Measurements from ENCODE around the gene NFE2L2. TPM values are rescaled to one million over a fixed set of nuclear protein-coding genes. Genes with fewer than 3 reads are reported as not detected.

The NFE2L2 gene
- total and polyA plus RNA-seq, 2 donors (not counting 3 experiments of a cell fraction or from before 2014, with no cell fraction given), result 57.1 to 66.2 TPM

DNA sequence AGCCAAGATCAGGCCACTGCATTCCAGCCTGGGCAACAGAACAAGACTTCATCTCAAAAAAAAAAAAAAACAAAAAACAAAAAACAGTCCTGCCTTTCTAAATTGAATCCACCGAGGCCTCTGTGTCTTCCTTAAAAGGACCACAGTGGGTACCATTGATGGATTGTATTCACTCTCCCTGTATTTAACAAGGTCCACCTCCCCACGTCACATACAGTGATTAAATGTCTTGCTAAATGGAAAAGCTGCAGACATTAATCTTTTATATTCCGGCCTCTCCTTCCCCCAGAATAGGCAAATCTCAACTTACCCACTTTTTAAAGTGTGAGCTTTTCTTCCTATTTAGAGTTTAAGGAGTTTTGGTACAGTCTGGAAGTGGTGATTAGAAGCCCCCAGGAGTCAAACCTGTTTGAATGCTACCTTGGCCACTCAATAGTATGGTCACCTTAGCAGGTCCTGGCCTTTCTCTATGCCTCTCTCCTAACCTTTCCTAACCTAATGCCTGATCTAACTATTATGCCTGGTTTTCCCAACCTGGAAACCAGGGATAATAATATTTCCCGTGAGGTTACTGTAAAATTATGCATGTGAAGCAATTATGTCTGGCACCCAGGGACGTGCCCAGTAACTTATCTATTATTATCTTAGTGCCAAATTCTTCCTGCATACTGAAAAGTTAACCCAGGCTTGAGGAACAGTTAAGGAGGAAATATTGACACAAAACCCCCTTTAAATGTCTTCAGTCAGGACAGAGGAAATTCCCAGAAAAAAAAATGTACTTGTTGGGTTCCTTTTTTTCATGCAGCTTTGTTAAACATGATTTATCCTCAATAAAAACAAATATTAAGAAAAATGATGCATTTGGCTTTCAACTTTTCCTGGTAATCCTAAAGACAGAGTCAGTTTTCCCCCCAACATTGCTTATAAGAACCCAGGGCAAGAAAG, 3.1 kb downstream of the NFE2L2 start:
- dilution Hi-C loops (cut with MboI; ENCODE audit: extremely low pct_ligation_motif_present, low sequenced_read_pairs), result no loop called here
- no peak for FAIRE-seq

More for the DNA sequence above, 3.1 kb downstream of the NFE2L2 start:
- H3K9ac ChIP-seq (replicated peaks; ENCODE audit: extremely low read depth, insufficient read depth, low read length), result peak overlapping the region; percentile 97
- H3K27ac ChIP-seq (ENCODE audit: insufficient read depth, low read depth, low read length), result peak overlapping the region; percentile 94
- peak overlapping the region; percentile 100 for H3K4me2 ChIP-seq (ENCODE audit: insufficient read depth, low read length)
- H3K36me3 ChIP-seq (ENCODE audit: control insufficient read depth in 2 of 2, extremely low read depth in 1 of 2, insufficient read depth in 2 of 2, low read length in 2 of 2), result peaks cover 0 to 2% of the 10 kb centered on the region in 2 experiments
- intact Hi-C loops (cut with micrococcal nuclease), result loop anchor here (5.0 kb wide), 1 partner anchor 34 kb away; no protein-coding TSS in a partner anchor
- H3K9me3 ChIP-seq (replicated peaks; ENCODE audit: control insufficient read depth, insufficient read depth, low read length), result no peaks in the 10 kb centered on the region
- peak overlapping the region; percentile 79 to 98 (median 90) for H3K4me3 ChIP-seq (replicated peaks in 1 of 3; ENCODE audit: insufficient read depth in 1 of 3, low read depth in 1 of 3, low read length in 3 of 3)
- peaks cover 17% of the 10 kb centered on the region for H4K20me1 ChIP-seq (replicated peaks; ENCODE audit: control insufficient read depth, extremely low read depth, insufficient read depth, low read length)
- DNase-seq (ENCODE audit: low read depth, low spot score), result no peak
- H3K79me2 ChIP-seq (ENCODE audit: control insufficient read depth, insufficient read depth, low read length), result peaks cover 79% of the 10 kb centered on the region
- H2AFZ ChIP-seq (ENCODE audit: low read depth, low read length), result no peak overlapping the region
- no TSS peak for BruUV-seq (replicated peaks)
- TF ChIP-seq GATA2 (IDR thresholded peaks at IDR 0.05; ENCODE audit: insufficient read depth, insufficient read length, low read depth, low read length), result no peak
- TF ChIP-seq POLR2A (IDR thresholded peaks at IDR 0.05; ENCODE audit: low read depth, low read length), result no peak
- no peak for TF ChIP-seq EZH2 (IDR thresholded peaks at IDR 0.05; ENCODE audit: borderline replicate concordance, low read depth, low read length, severe bottlenecking)
- TF ChIP-seq CTCF (IDR thresholded peaks at IDR 0.05; ENCODE audit: extremely low read depth in 1 of 2, insufficient read depth in 1 of 2, low read depth in 1 of 2, low read length in 2 of 2), result no peak
- TF ChIP-seq, protein P1, sequence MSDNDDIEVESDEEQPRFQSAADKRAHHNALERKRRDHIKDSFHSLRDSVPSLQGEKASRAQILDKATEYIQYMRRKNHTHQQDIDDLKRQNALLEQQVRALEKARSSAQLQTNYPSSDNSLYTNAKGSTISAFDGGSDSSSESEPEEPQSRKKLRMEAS (IDR thresholded peaks at IDR 0.05; ENCODE audit: insufficient read depth, insufficient read length), result no peak
- TF ChIP-seq JUN (IDR thresholded peaks at IDR 0.05; ENCODE audit: borderline replicate concordance, insufficient read depth, insufficient read length, low read depth), result no peak
- TF ChIP-seq POLR2AphosphoS5 (IDR thresholded peaks at IDR 0.05; ENCODE audit: insufficient read depth, low read depth, low read length), result no peak
- TF ChIP-seq MYC (IDR thresholded peaks at IDR 0.05; ENCODE audit: low read depth, low read length), result no peak
- TF ChIP-seq FOS (IDR thresholded peaks at IDR 0.05; ENCODE audit: borderline replicate concordance, insufficient read depth, low read length), result no peak
- H3K27me3 ChIP-seq (ENCODE audit: control insufficient read depth in 2 of 2, insufficient read depth in 2 of 2, low read length in 2 of 2), result no peaks in the 10 kb centered on the region
- POLR2A ChIA-PET, result no interaction called here
- CTCF ChIA-PET, result interaction anchor here (0.6 to 4.2 kb wide), 6 partner anchors 9 to 624 kb away, joined by 3 to 31 read pairs (median 4); no protein-coding TSS in a partner anchor
- H3K4me1 ChIP-seq (ENCODE audit: control insufficient read depth, extremely low read depth, insufficient read depth, low read length), result peaks cover 30% of the 10 kb centered on the region
- no peaks in the 10 kb centered on the region for H3K9me1 ChIP-seq (replicated peaks; ENCODE audit: control insufficient read depth, extremely low read depth, insufficient read depth, low read length)
